Endothelial cell (in vitro differentiated cells): ENCODE results near the gene ZNF534. TPM values are rescaled to one million over a fixed set of nuclear protein-coding genes. Genes with fewer than 3 reads are reported as not detected.

Experiments used
- DNase-seq: peaks from one replicate; pipeline ENCODE4 v3.0.0; 2021; ENCODE audit warnings: low spot score
- H3K27ac Mint-ChIP-seq: one replicate; pipeline ENCODE4 v1.8.0; 2021; ENCODE audit warnings: mixed read lengths, inconsistent platforms; ENCODE audit not compliant: unreplicated experiment
- H3K27me3 Mint-ChIP-seq: one replicate; pipeline ENCODE4 v1.8.0; 2021; ENCODE audit warnings: mild to moderate bottlenecking, moderate library complexity, mixed read lengths, inconsistent platforms; ENCODE audit not compliant: unreplicated experiment
- H3K36me3 Mint-ChIP-seq: one replicate; pipeline ENCODE4 v1.8.0; 2021; ENCODE audit warnings: mild to moderate bottlenecking, low read depth, mixed read lengths, inconsistent platforms; ENCODE audit not compliant: unreplicated experiment
- H3K4me1 Mint-ChIP-seq: one replicate; pipeline ENCODE4 v1.8.0; 2021; ENCODE audit warnings: mild to moderate bottlenecking, mixed read lengths, inconsistent platforms; ENCODE audit not compliant: unreplicated experiment
- H3K4me3 Mint-ChIP-seq: one replicate; pipeline ENCODE4 v1.8.0; 2021; ENCODE audit warnings: mild to moderate bottlenecking, mixed read lengths, inconsistent platforms; ENCODE audit not compliant: unreplicated experiment
- H3K9me3 Mint-ChIP-seq: one replicate; pipeline ENCODE4 v1.8.0; 2021; ENCODE audit warnings: mixed read lengths, inconsistent platforms; ENCODE audit not compliant: unreplicated experiment
- CTCF ChIP-seq: fragments of 200-600 bp; sonication (generic); IDR thresholded peaks from one replicate; pipeline ENCODE4 v1.5.0; 2021; ENCODE audit warnings: antibody characterized with exemption; ENCODE audit not compliant: unreplicated experiment
- long read RNA-seq: library from polyadenylated mRNA; unstranded; transcript quantifications from one replicate; pipeline ENCODE4 v2.0.0, GENCODE V29; 2020; ENCODE audit not compliant: unreplicated experiment
- total RNA-seq: library from RNA; stranded (reverse); fragmentation: NEBNext Ultra II Directional; extraction: Animal tissue kit (Norgen Biotek cat#: 25700); gene quantifications from one replicate; pipeline ENCODE4 v1.2.1, GENCODE V29; 2021; ENCODE audit not compliant: unreplicated experiment

Gene ZNF534
- not detected for total RNA-seq
- long read RNA-seq, result 0 reads

DNA sequence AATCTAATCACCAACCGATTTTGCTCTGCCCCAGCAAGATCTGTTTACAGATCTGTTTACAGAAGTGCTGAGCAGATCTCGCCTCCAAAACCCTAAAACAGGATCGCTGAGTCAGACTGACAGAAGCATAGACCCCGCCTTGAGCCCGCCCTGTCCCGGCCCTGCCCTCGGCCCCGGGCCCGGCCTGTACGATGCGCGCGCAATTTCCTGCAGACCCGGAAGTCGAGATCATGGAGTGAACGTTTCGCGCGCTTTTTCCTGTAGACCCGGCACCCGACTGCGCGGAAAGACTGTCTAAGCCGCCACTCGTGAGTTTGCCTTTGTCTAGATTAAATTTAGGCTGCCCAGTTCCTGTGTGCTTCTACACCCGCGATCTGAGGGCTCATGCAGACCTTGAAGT is at the start of gene ZNF534:
TSS of gene ZNF534 (plus strand) at position 212 of the 400 bp plus-strand sequence. CDS start 2,327 bp downstream, outside the sequence.
- H3K27me3 Mint-ChIP-seq, result peaks cover 4% of the 10 kb centered on the region
- peak within 1 kb of the TSS; percentile 33 for H3K4me3 Mint-ChIP-seq
- DNase-seq, result no peak
- no peak within 1 kb of the TSS for H3K27ac Mint-ChIP-seq
- TF ChIP-seq CTCF, result no peak
- peaks cover 27% of the 10 kb centered on the region for H3K36me3 Mint-ChIP-seq
- H3K4me1 Mint-ChIP-seq, result no peaks in the 10 kb centered on the region
- H3K9me3 Mint-ChIP-seq, result peaks cover 12% of the 10 kb centered on the region

DNA sequence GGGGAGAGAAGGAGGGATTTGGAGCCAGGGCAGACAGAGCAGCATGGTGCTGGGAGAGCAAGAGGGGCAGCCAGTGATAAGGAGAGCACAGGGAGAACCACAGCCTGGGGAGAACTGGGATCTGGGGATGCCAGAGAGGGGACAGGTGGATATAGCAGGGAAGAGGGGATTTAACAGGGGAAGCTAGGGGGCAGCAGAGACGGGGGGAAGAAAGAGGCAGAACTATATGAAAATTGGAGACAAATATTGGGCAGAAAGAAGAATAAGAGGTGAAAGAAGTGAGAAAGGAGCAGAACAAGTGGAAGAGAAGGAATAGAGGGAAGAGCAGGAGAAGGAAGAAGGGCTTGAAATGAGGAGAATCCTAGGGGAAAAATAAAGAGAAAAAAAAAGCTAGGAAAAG is 37.8 kb upstream of the ZNF534 start:
- peaks cover 28% of the 10 kb centered on the region for H3K36me3 Mint-ChIP-seq

DNA sequence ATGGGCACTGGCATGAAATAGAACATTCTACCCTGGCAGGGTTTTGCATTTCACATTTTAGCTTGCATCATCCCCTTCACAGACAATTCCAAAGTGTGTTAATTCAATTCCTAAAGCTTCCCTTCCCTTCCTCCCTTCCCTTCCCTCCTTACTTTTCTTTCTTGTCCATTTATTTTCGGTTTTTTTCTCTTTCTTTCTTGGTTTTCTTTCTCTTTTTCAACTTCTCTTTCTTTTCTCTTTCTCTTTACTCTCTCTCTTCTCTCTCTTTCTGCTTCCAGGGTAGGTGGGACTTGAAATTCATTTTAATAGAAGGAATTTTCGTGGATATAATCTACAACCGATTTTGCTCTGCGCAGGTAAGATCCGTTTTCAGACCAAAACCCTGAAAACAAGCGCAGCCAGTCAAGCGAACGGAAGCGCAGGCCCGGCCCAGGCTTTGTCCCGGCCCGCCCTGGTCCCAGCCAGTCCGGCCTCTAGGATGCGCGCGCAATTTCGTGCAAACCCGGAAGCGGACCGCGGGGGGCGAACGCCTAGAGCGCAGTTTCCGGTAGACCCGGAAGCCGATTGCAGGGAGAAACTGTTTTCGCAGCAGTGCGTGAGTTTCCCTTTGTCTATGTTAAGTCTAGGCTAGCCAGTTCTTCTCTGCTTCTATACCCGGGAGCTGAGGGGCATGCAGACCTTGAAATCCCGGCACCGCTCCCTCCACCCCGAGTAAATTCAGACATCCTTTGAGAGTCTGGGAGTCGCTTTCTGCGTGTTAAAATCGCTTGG is 31.5 kb upstream of the ZNF534 start, which contains the start of gene ZNF528:
TSS of gene ZNF528 (plus strand) at position 540 of the 771 bp plus-strand sequence. CDS start 4,165 bp downstream, outside the sequence.
- Mint-ChIP-seq H3K9me3 (peaks cover 26% of the 10 kb centered on the region), H3K36me3 (peaks cover 18% of the 10 kb centered on the region), H3K4me1 (no peaks in the 10 kb centered on the region), H3K27ac (peak within 1 kb of the TSS; percentile 75), H3K27me3 (peaks cover 4% of the 10 kb centered on the region), H3K4me3 (peak within 1 kb of the TSS; percentile 82)
- peak; percentile 42 for DNase-seq
- no peak for TF ChIP-seq CTCF

More for the DNA sequence above, 37.8 kb upstream of the ZNF534 start:
- DNase-seq, result no peak
- no peak overlapping the region for H3K27ac Mint-ChIP-seq
- peaks cover 9% of the 10 kb centered on the region for H3K27me3 Mint-ChIP-seq
- peaks cover 22% of the 10 kb centered on the region for H3K9me3 Mint-ChIP-seq
- no peak for TF ChIP-seq CTCF
- H3K4me3 Mint-ChIP-seq, result no peak overlapping the region
- H3K4me1 Mint-ChIP-seq, result no peaks in the 10 kb centered on the region

- peak overlapping the region; percentile 61 for H3K27ac Mint-ChIP-seq
- H3K4me3 Mint-ChIP-seq, result peak overlapping the region; percentile 82
- H3K4me1 Mint-ChIP-seq, result no peaks in the 10 kb centered on the region
- H3K36me3 Mint-ChIP-seq, result peaks cover 18% of the 10 kb centered on the region
- no peak for DNase-seq
- no peak for TF ChIP-seq CTCF
- peaks cover 27% of the 10 kb centered on the region for H3K9me3 Mint-ChIP-seq
- H3K27me3 Mint-ChIP-seq, result peaks cover 3% of the 10 kb centered on the region
Measured at GRCh38 chr19:52398081-52398441, 30.9 kb upstream of the ZNF534 start.

GRCh38 chr19:52410276-52410675 is 18.7 kb upstream of the ZNF534 start:
- Mint-ChIP-seq H3K36me3 (peaks cover 40% of the 10 kb centered on the region), H3K4me1 (no peaks in the 10 kb centered on the region), H3K4me3 (no peak overlapping the region), H3K27ac (no peak overlapping the region), H3K9me3 (peaks cover 31% of the 10 kb centered on the region), H3K27me3 (peaks cover 2% of the 10 kb centered on the region)
- TF ChIP-seq CTCF, result no peak
- DNase-seq, result no peak
